NCI-H128 (cell line): ENCODE data around the gene TGFA.

Source experiments
- DNase-seq: peaks from one replicate; lab custom pipeline; 2025; ENCODE audit not compliant: unreplicated experiment; lab: John Stamatoyannopoulos, UW

The TGFA gene

DNA sequence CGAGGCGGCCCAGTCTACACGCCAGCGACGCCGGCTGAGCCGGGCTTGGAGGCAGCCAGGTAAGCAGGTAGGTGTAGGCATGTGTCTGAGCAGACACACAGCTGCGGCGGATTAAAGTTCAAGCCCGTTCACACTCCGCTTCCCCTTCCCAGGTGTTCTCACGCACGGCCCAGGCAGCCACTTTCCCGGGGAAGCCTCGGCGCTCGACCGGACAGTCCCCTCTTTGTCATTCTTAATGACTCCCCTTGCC lies 367 bp downstream of the TGFA start:
- no peak for DNase-seq

DNA sequence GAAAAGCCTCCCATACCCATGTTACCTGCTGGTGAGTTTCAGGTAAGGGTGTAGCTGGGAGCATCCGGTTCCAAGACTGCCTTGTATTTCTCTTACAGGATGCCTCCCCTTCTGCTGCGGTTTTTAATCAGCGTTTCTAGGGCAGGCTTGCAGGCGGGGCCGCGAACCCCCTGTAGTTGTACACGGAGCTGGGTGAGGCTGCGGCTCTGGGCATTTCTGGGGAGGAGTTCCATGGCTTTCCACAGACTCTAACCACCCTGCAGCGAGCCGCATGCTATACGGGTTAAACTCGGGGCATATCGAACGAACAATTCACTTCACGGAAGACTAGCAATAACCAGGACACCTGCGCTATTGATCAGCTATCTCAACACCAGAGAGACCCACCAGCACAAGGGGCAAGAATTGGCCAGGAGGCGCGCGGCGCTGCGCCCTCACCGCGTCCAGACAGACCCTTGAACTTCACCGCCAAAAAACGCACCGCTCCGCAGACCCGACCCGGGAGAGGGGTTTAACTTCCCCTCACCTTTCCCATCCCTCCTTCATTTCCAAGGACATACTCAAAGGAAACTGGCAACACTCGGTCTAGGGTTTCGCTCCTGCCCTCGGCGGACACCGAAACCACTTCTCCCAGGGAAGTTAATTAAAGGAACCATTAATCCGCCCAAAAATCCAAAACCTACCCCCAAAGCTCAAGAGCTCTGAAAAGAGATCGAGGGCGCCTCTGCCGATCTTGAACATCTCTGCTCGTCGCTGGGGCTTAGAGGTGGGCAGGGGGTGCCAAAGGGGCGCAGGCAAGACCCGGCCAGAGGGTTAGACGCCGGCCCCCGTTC lies 909 bp downstream of the TGFA start:
- no peak for DNase-seq

DNA sequence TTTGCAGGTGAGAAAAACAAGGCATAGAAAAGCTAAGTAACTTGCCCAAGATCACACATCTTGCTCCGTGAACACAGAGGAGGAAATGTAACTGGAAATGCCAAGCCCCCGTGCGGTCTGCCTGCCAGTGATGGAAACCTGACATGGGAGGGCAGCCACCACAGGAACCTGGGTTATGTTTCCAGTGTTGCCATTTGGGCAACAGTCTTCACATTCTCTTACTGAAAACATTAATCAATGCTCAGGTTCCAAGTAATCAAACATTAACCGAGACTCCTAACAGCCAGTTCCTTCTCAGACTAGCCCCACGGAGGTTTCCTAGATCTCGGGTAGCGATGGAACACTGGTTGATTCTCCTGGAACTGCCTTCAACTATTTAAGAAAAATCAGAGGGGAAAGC lies 2.5 kb downstream of the TGFA start:
- no peak for DNase-seq

DNA sequence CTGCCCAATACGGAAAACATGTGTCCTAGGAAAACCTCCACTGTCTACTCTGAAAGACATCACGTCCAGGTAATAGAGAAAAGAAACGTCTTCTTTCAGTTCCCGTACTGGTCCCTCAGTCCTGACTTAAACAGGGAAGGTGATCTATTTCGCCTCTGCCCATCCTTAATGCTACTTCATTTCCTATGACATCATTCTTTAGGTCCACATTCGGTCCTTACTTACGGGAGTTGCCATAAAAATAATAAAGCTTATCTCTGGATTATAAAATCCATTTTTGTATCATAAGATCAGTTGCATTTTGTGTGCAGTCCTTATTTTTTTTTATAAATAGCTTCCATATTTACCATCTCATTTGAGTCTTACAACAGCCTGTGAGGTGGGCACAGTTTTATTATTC lies 3.7 kb downstream of the TGFA start:
- DNase-seq = no peak

DNA sequence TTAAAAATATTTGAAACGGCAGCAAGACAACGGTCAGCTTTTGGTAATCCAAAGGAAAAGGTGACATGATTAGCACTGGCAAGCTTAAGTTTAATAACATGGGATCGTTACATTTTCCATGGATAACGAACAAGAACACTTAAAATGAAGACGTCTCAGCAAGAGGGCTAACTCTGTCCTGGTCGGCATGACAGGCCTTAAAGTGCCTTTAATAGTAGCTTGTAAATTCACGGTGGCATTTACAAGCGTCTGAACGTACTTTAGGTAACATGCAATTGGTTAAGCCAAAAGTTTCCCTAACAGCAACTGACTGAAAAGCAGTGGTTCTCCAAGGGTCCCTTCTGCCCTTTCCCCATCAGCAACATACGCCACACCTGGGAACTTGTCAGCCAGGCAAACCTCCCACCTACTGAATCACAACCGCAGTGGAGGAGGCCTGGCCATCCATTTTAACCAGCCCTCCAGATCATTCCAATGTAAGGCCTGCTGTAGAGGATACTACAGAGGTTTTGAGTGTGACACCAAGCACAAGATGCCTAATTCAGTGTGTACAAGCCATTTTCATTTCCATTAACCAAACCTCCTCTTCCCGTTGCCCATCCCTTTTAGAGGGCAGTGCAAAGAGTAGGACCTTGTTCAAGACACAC lies 4.4 kb downstream of the TGFA start:
- DNase-seq = no peak

DNA sequence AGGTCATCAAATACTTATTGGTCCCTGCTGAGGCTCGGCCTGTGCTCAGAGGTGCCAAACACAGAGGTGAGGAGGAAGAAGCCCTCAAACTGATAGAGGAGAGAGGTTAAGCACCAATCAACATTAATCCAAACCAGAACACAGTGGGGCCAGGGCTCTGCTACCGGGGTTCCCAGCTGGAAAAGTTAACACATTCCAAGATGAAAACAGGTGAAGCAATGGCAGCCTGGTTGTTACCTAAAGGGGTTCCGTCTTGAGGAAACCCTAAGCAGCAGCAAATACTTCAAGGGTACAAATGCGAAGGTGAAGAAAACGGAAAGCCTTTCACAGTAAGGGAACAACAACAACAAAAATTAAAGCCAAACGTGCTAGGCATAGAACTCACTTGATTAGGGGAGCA lies 5.4 kb downstream of the TGFA start:
- no peak for DNase-seq

DNA sequence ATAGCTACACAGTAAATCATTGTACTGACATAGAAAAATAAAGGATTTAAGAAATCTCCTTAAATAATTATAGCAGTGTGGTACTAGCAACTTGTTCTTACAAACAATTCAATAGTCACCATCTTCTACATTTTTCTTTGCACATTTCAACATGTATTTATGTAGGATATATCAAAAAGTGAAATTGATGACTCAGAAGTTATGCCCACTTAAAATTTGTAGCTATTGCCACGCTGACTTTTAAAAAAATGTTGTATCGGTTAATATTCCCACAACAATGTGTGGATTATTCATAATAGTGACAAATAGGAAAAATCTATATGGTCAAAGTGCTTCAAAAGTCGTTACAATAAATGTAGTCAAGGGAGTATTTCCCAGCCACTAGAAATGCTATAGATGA lies 6.7 kb downstream of the TGFA start:
- no peak for DNase-seq

DNA sequence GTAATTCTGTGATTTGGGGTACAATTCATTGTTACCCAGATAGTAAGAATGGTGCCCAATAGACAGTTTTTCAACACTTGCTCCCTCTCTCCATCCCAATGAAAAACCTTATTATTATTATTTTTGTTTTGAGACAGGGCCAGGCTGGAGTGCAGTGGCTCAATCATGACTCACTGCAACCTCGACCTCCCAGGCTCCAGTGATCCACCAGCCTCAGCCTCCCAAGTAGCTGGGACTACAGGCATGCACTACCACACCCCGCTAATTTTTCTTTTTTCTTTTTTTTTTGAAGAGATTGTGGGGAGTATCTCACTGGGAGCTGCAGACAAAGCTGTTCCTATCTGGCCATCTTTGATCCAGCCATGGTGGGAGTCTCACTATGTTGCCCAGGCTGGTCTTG lies 7.2 kb downstream of the TGFA start:
- DNase-seq = no peak

DNA sequence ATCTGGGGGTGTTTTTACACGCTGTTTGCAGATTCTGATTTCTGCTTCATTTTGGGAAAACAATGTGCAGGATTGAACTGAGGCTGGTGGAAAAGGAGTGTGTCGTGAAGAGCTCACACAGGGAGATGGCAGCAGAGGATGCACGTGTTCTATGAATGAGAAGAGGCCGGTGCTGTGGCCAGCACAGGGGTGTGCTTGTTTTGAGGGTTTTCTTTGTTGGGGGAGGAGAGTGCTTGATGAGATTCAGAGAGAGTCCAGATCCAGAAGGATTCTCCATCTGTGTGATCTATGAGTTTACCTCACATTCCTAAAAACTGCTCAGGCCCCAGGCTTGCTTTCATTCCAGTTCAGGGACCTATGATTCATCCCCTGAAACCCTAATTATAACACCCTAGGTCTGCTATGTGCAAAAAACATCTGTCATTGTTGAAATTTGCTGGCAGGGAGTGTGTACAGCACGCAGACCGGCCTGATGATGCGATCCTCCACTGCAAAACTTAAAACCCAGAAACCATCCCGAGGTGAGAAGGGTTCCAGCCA lies 12.1 kb downstream of the TGFA start:
- no peak for DNase-seq

DNA sequence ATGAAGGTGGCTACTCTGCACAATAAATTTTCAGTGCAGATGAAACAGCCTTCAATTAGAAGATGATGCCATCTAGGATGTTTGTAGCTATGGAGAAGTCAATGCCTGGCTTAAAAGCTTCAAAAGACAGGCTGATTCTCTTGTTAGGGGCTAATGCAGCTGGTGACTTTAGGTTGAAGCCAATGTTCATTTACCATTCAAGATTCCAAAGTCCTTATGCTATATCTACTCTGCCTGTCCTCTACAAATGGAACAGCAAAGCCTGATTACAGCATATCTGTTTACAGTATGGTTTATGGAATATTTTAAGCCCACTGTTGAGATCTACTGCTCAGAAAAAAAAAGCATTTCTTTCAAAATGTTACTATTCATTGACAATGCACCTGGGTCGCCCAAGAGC lies 15.8 kb downstream of the TGFA start:
- DNase-seq = no peak

DNA sequence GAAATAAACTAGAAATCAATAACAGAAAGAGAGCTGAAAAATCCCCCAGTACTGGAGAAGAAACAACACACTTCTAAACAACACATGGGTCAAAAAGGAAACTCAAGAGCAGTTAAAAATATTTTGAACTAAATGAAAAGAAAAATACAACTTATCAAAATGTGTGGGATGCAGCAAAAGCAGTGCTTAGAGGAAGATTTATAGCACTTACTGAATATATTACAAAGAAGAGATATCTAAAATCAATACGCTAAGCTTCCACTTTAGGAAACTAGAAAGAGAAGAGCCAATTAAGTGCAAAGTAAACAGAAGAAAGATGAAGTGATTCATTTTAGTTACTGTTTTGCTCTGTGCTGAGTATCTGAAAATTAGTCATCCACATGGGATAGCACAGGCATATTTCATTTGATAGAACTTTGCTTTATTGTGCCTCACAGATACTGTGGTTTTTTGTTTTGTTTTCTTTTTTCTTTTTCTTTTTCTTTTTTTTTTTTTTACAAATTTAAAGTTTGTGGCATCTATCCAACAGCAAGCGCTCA lies 17.0 kb downstream of the TGFA start:
- DNase-seq = no peak

DNA sequence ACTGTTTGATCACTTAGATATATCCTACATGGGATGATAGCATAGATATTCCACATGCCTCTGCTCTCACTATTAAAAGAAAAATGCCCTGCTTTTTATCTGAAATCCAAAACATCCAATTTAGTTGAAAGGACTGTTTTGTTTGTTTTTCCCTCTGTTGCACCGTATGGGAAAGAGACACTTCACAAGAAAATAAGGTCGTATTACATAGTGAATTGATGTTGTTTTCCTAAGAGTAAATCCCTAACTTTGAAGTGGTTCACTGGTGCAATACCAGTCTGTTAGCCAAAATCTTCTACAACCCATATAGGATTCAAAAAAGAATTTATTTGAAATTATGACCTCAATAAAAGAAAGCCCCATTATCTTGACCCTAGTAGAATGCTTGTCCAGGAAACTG lies 18.1 kb downstream of the TGFA start:
- DNase-seq = no peak

DNA sequence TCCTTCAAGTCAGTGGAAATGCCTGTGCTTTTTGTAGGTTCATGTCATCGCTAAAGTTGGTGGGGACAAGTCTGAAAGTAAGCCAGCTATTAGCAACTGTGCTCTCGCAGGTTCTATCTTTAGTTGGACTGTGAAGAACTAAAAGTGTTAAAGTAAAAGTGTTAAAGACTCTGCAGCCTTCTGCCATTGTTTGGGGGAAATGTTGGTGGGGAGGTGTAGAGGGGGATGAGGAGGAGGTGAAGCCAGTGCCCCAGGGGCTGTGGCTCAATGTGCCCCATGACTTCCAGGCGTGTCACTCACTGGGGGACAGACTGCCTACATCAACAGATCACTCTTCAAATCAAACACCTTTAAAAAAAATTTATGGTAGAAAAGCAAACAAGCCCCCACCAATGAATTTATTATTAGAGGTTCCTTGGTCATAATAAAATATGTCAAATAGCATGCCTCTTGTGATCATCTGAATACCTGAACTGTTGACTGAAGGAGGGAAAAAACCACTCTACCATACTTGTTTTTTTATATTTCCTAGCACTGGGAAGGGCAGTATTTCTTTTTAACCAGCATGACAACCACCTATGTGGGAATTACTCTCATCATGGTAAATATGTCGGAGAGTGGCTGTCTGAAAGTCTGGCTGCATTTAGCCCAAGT lies 19.3 kb downstream of the TGFA start:
- DNase-seq = no peak

DNA sequence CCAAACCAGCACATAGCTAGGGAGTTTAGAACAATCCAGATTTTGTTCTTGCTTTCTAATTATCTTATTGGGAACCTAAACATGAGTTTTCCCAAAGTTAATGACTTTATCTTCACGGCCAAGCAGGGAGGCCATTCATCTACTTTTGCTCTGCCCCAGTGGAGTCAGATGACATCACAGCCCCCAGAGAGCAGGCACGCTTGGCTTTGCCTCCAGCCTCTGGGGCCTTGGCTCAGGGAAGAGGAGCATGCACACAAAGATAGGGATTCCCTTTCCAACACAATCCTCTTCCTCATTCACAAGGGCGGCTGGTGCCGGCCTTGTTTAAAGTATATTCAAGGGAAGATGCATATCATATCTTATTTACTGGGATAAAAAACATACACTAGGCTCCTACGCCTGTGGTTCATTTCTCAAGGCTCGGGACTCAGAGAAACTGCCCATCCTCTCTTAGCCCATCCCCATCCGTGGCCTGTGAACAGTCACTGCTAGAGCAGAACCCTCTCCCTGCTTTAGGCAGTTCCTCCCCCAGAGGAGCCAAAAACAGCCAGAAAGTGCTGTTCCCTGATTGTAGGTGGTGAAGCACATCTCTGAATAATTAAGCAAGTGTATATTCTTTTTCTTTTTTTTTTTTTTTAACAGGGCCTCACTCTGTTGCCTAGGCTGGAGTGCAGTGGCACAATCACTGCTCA lies 21.2 kb downstream of the TGFA start:
- no peak for DNase-seq

DNA sequence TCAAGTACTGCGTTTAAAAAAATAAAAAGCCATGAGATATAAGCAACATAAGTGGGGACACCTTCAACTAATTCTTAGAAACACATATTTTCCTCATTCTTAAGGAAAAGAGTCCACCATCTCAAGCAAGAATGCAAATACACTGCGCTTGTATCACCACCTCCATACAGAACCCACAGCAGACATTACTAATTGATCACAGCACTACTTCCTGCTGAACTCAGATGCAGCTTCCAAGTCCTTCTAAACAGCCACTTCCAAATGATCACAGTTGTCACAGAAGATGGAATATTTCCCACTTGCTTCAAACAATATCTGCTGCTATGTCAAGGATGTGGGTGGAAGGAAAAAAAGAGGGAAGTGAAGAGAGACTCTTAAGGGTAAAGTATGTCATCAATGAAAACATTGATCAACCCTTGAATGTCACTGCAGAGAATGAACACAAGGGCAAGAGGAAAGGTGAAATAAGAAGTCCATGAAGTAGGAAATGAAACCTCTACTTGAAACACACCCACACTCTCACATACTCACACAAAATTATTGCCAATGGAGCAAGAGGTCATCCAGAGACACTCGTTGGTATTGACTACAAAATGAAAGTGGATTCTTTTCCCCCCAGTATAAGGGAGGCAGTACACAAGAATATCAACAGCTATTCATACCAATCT lies 22.1 kb downstream of the TGFA start:
- DNase-seq = no peak

DNA sequence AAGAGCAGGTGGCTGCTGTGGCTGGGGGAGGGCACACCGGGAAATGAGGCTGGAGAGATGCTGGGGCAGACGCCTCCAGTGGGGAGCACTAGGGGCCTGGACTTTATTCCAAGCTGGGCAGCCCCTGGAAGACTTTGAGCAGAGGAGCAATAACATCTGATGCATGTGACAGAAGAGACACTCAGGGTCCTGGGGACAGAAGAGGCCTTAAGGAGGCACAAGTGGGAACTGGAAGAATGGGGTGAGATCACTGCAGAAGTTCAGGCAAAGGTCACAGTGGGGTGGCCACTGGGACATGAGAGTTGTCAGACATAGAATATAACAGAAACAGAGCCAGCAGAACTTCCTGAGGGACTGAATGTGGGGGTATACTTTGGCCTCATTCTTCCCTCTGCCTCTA lies 24.0 kb downstream of the TGFA start:
- no peak for DNase-seq

DNA sequence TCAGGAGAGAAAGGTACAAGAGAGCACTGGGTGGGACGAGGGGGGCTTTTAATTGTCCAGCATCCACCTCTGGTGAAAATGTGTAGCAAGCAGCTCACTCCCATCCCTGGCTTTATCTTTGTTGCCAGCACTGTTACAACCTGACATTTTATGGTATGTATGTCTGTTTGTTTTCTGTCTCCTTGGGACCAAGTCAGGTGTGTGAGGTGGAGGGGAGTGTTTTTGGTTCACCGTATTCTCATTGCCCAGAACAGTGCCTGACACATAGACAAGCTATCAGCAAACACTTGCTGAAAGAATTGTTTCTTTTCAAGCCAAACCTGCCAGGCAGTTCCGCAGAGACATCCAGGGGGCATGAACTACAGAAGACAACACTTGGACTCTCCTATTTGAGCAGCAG lies 24.7 kb downstream of the TGFA start:
- no peak for DNase-seq

DNA sequence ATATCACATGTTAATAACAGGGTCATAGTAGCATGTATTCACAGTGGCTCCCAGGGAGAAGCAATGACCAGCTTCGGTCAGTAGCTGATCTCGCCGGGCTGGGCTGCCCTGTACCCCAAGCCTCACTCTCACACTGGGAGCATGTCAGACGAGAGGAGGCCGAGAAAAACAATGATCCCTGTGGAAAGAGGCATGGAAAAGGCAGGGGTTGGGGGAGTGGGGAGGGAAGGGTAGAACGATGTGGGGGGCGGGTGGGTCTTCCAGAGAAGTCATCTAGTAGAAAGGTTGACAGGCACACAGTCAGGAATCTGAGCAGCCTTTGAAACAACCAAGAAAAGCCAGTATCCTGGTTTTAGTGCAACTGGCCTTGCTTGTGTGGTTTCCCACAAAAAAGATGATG lies 25.4 kb downstream of the TGFA start:
- DNase-seq = no peak

DNA sequence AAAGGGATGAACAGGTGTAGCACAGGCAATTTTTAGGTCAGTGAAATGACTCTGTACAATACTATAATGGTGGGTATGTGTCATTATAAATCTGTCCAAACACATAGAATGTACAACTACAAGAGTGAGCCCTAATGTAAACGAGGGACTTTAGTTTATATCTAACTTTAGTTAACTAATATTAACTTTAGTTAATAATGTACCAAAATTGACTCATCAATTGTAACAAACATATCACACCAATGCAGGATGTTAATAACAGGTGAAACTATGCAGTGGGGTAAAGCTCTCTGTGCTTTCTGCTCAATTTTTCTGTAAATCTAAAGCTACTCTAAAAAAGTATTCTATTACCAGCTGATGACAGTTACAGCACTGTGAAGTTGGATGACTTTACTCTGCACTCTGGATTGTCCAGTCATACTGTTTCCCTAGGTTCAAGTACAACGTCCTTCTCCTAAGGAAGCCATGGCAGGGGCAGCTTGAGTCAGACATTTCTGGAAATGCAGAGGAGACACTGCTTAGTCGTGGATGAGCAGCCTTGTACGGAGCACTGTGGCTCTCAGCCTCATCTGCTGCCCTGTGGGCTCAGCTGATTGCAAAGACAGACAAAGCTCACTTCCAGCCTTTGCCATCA lies 26.1 kb downstream of the TGFA start:
- no peak for DNase-seq

DNA sequence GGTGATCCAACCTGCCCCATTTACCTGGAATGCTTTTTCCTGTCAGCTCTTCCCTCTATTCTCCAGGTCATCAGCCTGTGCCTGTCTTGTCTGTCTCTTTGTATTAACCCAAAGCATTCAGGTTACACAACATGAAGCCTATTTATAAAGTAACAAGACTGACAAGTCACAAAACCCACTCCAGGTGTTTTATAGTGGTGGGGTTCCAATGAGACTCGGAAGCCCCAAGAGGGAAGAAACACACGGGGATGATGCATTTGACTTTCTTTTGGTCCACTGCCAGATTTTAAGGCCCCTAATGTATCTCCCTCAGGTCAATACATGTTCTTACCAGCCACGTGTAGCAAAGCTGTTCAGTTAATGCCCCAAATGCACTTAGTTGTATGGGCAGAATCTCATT lies 27.5 kb downstream of the TGFA start:
- DNase-seq = no peak

DNA sequence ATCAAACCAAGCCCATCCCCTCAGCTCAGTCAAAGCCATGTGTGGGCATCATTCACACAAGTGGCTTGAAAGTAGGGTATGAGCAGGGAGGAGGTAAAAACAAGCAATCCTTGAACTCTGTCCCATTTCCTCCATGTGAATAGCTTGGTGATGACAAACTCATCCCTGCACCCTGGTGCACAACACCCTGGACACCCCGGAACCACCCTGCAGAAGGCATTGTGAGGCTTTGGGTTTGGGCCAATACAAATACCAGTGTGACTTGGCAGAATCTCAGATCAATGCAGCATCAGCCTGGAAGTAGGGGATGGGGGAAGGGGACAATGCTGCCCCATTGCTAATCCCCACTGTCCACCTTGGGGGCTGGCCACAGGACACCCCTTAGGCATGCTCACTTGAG lies 28.6 kb downstream of the TGFA start:
- no peak for DNase-seq
